ENCODE data around the gene TMEM259.
A peak's percentile ranks its signal among the peaks of the same experiment; 100 is the strongest.

TMEM259 gene

DNA sequence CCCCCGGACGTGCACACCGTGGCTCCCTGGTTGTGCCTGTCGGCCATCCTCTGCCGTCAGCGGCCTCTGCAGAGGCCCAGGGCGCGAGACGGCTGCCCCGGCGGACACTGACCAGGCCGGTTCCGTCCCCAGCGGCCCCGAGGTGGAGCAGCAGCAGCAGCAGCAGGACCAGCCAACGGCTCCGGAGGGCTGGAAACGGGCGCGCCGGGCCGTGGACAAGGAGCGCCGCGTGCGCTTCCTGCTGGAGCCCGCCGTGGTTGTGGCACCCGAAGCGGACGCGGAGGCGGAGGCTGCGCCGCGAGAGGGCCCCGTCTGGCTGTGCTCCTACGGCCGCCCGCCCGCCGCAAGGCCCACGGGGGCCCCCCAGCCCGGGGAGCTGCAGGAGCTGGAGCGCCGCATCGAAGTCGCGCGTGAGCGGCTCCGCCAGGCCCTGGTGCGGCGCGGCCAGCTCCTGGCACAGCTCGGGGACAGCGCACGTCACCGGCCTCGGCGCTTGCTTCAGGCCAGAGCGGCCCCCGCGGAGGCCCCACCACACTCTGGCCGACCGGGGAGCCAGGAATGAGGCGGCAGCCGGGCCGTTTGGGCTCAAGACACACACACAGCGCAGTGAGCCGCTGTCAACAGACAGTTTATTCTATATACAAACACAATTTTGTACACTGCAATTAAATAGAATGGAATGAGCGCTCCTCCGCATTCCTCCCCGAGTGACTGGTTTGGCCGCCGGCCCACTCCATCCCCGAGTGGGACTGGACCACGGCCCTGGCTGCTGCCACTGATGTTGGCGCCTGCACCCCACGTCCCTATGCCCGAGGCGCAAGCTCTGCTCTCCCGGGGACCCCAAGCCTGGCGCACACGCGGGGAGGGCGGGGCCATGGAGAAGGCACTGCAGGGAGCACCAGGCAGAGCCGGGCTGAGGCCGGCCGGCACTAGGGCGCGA, 11.6 kb downstream of the TMEM259 start:
- H3K4me3 Mint-ChIP-seq, result no peak overlapping the region
- no peaks in the 10 kb centered on the region for H3K27me3 Mint-ChIP-seq
- ATAC-seq, result no peak
- H3K4me1 Mint-ChIP-seq, result no peaks in the 10 kb centered on the region
- no peaks in the 10 kb centered on the region for H3K36me3 Mint-ChIP-seq (ENCODE audit: low read depth)
- DNase-seq, result no peak
- no peak overlapping the region for H3K27ac Mint-ChIP-seq
- no peaks in the 10 kb centered on the region for H3K9me3 Mint-ChIP-seq

DNA sequence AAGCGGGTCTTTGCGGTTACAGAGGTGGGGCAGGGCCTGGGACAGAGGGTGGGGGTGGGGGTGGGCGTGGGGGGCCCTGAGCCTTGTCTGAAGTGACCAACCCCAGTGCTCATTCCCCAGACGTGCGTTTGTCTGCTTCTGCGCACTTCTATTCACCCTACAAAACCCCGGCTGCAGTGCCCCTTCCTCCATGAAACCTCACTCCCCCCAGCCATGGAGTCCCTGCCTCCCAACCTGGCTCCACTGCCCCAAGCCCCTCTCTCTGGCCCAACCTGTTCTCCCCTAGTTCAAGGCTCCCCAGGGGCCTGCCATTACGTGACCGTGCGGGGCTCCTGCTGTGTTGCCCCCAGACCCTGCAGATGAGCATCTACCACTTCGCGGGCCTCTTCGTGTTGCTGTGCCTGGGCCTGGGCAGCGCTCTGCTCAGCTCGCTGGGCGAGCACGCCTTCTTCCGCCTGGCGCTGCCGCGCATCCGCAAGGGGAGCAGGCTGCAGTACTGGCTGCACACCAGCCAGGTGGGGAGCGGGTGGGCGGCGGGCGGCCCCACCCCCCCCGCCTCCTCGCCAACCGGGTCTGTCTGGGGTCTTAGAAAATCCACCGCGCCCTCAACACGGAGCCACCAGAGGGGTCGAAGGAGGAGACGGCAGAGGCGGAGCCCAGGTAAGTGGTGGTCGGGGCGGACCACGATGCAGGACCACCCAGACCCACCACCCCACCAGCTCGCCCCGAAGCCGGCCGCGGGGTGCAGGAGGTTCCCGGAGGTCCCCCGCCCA, 12.5 kb downstream of the TMEM259 start:
- H3K27ac Mint-ChIP-seq, result no peak overlapping the region
- no peaks in the 10 kb centered on the region for H3K4me1 Mint-ChIP-seq
- ATAC-seq (no peak), DNase-seq (no peak)
- H3K27me3 Mint-ChIP-seq, result no peaks in the 10 kb centered on the region
- no peaks in the 10 kb centered on the region for H3K36me3 Mint-ChIP-seq (ENCODE audit: low read depth)
- H3K4me3 Mint-ChIP-seq, result no peak overlapping the region
- no peaks in the 10 kb centered on the region for H3K9me3 Mint-ChIP-seq

DNA sequence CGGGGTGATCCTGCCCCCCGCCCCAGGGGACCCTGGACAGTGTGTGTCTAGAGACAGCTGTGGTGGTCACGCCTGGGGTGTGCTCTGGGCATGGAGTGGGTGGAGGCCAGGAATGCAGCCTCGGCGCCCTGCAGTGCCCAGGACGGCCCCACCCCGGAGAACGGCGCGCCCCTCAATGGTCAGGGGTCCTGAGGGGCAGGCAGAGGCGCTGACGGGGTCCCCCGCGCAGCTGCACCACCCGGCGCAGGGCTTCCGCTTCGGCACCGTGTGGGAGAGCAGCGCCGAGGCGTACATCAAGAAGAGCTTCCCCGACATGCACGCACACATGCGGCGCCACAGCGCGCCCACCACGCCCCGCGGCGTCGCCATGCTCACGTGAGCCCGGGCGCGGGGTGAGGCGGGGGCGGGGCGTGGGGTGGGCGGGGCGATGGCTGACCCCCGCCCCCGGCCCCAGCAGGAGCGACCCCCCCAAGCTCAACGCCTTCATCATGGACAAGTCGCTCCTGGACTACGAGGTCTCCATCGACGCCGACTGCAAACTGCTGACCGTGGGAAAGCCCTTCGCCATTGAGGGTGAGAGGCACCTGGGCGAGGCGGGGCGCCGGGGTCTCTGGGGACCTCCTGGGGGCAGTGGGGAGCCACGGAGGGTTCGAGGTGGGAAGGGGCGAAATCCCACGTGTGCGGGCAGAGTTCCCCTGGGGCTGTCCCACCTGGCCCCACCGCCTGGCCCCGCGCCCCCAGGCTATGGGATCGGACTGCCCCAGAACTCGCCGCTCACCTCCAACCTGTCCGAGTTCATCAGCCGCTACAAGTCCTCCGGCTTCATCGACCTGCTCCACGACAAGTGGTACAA, 13.3 kb downstream of the TMEM259 start:
- Mint-ChIP-seq H3K4me3 (no peak overlapping the region), H3K27me3 (peaks cover 1% of the 10 kb centered on the region), H3K27ac (no peak overlapping the region), H3K36me3 (ENCODE audit: low read depth) (no peaks in the 10 kb centered on the region), H3K9me3 (no peaks in the 10 kb centered on the region), H3K4me1 (no peaks in the 10 kb centered on the region)
- DNase-seq (no peak), ATAC-seq (no peak)

DNA sequence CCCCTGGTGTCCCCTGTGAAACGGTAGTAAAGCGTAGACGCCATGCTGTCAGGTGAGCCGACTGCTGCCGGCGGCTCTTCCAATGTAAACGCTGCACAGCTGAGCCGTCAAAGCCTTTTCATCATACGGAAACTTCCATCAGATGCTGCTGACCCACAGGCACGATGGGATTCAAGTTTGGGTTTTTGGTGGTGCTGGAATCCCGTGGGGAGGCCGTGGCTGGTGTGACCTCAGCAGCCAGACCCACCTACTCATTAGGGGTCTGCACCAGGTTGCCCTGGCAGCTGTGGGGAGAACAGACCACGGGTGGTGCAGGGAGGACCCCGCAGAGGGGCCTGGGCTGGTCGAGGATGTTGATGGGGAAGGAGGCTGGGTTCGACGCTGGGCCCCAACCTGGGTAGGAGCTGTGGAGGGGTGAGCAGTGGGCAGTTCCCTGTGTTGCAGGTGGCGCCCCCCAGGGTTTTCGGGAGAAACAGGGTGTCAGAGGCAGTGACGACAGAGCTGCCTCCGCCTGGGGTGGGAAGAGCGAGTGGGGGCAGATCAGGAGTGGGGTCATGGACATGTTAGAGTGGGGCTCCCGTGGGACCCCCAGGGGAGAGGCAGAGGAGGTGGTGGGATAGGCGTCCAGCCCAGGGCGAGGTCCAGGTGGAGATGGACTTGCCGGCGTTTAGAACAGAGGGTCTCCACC, 14.1 kb downstream of the TMEM259 start:
- ATAC-seq, result no peak
- Mint-ChIP-seq H3K27ac (no peak overlapping the region), H3K9me3 (no peaks in the 10 kb centered on the region)

DNA sequence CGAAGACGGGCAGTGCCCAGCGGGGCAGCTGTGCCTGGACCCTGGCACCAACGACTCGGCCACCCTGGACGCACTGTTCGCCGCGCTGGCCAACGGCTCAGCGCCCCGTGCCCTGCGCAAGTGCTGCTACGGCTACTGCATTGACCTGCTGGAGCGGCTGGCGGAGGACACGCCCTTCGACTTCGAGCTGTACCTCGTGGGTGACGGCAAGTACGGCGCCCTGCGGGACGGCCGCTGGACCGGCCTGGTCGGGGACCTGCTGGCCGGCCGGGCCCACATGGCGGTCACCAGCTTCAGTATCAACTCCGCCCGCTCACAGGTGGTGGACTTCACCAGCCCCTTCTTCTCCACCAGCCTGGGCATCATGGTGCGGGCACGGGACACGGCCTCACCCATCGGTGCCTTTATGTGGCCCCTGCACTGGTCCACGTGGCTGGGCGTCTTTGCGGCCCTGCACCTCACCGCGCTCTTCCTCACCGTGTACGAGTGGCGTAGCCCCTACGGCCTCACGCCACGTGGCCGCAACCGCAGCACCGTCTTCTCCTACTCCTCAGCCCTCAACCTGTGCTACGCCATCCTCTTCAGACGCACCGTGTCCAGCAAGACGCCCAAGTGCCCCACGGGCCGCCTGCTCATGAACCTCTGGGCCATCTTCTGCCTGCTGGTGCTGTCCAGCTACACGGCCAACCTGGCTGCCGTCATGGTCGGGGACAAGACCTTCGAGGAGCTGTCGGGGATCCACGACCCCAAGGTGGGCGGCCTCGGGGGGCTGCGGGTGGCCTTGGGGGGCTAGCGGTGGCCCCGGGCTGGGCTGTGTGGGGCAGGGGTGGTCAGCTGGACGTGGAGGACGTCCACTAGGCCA, 15.9 kb downstream of the TMEM259 start:
- Mint-ChIP-seq H3K27ac (no peak overlapping the region), H3K4me3 (no peak overlapping the region), H3K9me3 (no peaks in the 10 kb centered on the region), H3K27me3 (peaks cover 8% of the 10 kb centered on the region), H3K36me3 (ENCODE audit: low read depth) (no peaks in the 10 kb centered on the region), H3K4me1 (no peaks in the 10 kb centered on the region)
- DNase-seq, result no peak
- ATAC-seq, result no peak

More for the DNA sequence above, 14.1 kb downstream of the TMEM259 start:
- no peak for DNase-seq
- H3K4me1 Mint-ChIP-seq, result no peaks in the 10 kb centered on the region
- H3K4me3 Mint-ChIP-seq, result no peak overlapping the region
- H3K36me3 Mint-ChIP-seq (ENCODE audit: low read depth), result no peaks in the 10 kb centered on the region
- peaks cover 3% of the 10 kb centered on the region for H3K27me3 Mint-ChIP-seq

DNA sequence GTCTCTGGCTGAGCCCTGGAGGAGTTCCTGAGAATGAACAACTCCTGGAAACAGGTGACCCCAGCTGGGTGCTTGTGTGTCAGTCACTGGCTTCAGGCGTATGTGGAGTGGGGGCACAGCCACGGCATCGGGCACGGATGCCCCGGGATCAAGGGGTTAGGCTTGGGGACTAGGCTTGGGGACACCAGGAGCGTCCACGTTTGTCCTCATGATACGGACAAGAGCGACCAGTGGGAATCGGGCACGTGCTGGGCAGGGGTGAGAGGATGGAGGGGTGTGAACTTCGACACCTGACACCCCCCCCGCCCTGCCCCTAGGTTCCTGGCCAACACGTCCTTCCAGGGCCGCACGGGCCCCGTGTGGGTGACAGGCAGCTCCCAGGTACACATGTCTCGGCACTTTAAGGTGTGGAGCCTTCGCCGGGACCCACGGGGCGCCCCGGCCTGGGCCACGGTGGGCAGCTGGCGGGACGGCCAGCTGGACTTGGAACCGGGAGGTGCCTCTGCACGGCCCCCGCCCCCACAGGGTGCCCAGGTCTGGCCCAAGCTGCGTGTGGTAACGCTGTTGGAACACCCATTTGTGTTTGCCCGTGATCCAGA, 16.6 kb downstream of the TMEM259 start:
- H3K9me3 Mint-ChIP-seq, result no peaks in the 10 kb centered on the region
- H3K4me3 Mint-ChIP-seq, result no peak overlapping the region

DNA sequence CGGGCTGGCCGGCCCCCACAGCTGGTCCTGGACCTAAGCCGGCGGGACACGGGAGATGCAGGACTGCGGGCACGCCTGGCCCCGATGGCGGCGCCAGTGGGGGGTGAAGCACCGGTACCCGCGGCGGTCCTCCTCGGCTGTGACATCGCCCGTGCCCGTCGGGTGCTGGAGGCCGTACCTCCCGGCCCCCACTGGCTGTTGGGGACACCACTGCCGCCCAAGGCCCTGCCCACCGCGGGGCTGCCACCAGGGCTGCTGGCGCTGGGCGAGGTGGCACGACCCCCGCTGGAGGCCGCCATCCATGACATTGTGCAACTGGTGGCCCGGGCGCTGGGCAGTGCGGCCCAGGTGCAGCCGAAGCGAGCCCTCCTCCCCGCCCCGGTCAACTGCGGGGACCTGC, 17.6 kb downstream of the TMEM259 start:
- Mint-ChIP-seq H3K4me3 (no peak overlapping the region), H3K27ac (no peak overlapping the region), H3K4me1 (peaks cover 3% of the 10 kb centered on the region), H3K36me3 (ENCODE audit: low read depth) (no peaks in the 10 kb centered on the region), H3K27me3 (peaks cover 21% of the 10 kb centered on the region), H3K9me3 (no peaks in the 10 kb centered on the region)
- no peak for ATAC-seq
- no peak for DNase-seq

More for the DNA sequence above, 16.6 kb downstream of the TMEM259 start:
- H3K27me3 Mint-ChIP-seq, result peaks cover 14% of the 10 kb centered on the region
- ATAC-seq, result no peak
- no peak for DNase-seq
- H3K36me3 Mint-ChIP-seq (ENCODE audit: low read depth), result no peaks in the 10 kb centered on the region
- H3K4me1 Mint-ChIP-seq, result peaks cover under 1% of the 10 kb centered on the region
- no peak overlapping the region for H3K27ac Mint-ChIP-seq

DNA sequence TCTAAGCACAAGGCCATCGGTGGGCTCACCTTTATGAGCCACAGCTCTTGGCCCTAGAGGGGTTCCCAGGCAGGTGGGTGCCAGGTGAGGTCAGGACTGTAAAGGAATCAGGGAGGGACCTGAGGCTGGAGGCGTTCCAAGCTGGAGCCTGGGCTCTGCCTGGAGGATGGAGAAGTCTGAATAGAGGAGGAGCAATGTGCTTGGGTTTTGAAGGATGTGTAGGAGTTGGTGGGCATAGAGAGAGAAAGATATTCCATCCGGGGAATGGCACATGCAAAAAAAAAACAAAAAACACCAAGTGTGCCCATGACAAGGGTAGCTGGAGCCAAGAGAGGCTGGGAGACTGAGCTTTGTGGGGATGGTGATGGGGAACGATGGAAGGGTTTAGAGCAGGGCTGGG, 18.3 kb downstream of the TMEM259 start:
- Mint-ChIP-seq H3K36me3 (ENCODE audit: low read depth) (no peaks in the 10 kb centered on the region), H3K4me3 (no peak overlapping the region), H3K27me3 (peaks cover 28% of the 10 kb centered on the region), H3K4me1 (peaks cover 3% of the 10 kb centered on the region), H3K27ac (no peak overlapping the region), H3K9me3 (no peaks in the 10 kb centered on the region)
- DNase-seq, result no peak
- no peak for ATAC-seq

DNA sequence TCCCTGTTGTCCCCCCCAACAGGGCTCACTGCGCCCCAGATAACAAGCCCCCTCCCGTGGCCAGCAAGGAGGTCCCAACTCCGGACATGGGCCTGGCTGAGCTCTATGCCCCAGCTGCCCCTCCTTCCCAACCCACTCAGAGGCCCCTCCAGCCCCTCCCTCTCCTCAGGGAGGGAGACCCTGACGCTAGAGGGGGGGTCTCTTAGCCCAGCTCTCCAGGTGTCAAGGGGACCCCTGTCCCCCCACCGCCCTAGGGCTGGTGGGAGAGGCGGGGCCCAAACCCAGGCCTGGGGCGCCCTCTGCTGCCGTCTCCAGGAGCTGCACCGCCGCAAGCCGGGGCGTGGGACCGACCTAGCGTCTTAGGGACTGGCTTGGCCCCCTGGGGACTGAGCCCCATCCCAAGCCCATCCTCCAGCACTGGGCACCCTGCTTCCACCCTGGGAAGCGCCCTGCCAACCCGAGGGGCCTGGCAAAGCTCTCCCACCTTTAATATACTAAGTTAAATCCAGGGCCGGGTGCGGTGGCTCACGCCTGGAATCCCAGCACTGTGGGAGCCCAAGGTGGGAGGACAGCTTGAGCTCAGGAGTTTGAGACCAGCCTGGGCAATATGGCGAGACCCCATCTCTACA, 19.3 kb downstream of the TMEM259 start:
- Mint-ChIP-seq H3K27ac (no peak overlapping the region), H3K4me3 (no peak overlapping the region)
- DNase-seq, result peak; percentile 84

DNA sequence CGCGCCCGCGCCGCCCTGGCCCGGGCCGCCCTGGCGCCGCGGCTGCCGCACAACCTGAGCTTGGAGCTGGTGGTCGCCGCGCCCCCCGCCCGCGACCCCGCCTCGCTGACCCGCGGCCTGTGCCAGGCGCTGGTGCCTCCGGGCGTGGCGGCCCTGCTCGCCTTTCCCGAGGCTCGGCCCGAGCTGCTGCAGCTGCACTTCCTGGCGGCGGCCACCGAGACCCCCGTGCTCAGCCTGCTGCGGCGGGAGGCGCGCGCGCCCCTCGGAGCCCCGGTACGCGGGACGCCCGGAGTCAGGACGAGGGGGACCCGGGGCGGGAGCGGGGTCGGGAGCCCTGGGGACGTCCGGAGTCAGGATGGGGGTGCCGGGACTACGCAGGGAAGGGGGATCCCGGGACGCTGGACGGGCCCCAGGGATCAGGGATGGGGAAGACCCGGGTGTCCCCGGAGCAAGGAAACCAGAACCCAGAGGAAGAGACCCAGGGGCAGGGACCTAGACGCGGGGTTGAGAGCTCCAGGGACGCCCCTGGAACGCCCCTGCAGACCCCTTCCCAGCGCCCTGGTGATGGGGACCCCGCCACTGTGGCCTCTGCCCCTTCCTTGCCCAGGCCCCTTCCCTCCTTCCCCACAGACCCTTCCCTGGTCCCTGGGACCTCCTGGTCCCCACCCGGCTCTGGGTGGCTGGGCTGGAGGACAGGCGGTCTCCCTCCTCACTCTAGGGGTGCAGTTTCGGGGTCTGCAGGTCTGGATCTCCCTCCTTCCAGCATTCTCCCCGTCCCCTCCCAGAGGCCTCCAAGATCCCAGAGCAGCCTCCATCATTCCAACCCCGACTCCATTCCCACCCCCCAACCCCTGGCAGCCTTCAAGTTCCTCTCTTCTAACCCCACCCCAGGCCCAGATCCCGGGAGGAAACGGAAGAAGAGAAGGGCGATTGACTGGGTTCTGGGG, 20.1 kb downstream of the TMEM259 start:
- H3K36me3 Mint-ChIP-seq (ENCODE audit: low read depth), result no peaks in the 10 kb centered on the region
- no peak overlapping the region for H3K4me3 Mint-ChIP-seq
- DNase-seq, result no peak
- ATAC-seq, result no peak
- no peaks in the 10 kb centered on the region for H3K9me3 Mint-ChIP-seq
- peaks cover 14% of the 10 kb centered on the region for H3K4me1 Mint-ChIP-seq
- H3K27ac Mint-ChIP-seq, result no peak overlapping the region
- H3K27me3 Mint-ChIP-seq, result peaks cover 34% of the 10 kb centered on the region

More for the DNA sequence above, 19.3 kb downstream of the TMEM259 start:
- Mint-ChIP-seq H3K4me1 (peaks cover 7% of the 10 kb centered on the region), H3K27me3 (peaks cover 30% of the 10 kb centered on the region), H3K9me3 (no peaks in the 10 kb centered on the region), H3K36me3 (ENCODE audit: low read depth) (no peaks in the 10 kb centered on the region)
- ATAC-seq, result peak; percentile 52

DNA sequence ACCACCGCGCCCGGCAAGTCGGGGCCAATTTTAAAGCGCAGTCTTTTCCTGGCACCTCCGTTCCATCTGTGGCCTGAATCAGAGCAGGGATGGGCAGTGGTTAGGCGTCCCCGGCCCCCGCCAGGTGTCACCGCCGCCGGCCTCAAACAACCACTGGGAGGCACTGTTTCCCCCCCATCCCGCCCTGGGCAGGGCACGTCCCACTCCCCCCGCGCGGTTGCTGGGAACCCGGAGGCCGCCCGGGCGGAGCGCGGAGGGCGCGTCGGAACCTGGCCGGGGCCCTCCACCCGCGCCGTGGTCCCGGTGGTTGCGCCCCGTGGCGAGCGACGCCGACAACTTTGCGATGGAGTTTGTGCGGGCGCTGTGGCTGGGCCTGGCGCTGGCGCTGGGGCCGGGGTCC, 20.8 kb downstream of the TMEM259 start, which contains the start of gene GRIN3B:
Gene GRIN3B, plus strand, starts transcription at position 325 of the 400 bp plus-strand sequence. Its CDS starts 19 bp downstream, at position 344.
- peak; percentile 72 for DNase-seq

DNA sequence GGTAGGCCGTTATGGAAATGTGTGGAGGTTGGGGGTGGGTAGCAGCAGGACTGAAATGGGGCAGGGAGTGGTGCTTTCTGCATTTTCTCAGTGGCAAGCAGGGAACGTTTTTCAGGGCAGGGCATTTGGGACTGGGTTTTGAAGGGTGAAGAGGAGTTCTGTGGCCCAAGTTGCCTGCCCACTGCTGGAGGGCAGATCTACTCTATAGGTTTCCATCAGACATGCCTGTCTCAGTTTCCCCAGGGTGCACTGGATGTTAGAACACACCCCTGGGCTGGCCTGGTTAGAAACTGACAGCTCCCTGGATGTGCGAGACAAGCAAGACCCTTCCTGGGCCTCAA, 21.6 kb downstream of the TMEM259 start:
- Mint-ChIP-seq H3K27me3 (peaks cover 34% of the 10 kb centered on the region), H3K36me3 (ENCODE audit: low read depth) (no peaks in the 10 kb centered on the region), H3K27ac (no peak overlapping the region), H3K9me3 (no peaks in the 10 kb centered on the region), H3K4me1 (peaks cover 14% of the 10 kb centered on the region), H3K4me3 (peak overlapping the region; percentile 17)
- ATAC-seq, result no peak
- DNase-seq, result no peak

More for the DNA sequence above, 20.8 kb downstream of the TMEM259 start, which contains the start of gene GRIN3B:
- Mint-ChIP-seq H3K27me3 (peaks cover 34% of the 10 kb centered on the region), H3K36me3 (ENCODE audit: low read depth) (no peaks in the 10 kb centered on the region), H3K4me1 (peaks cover 14% of the 10 kb centered on the region), H3K27ac (no peak within 1 kb of the TSS), H3K9me3 (no peaks in the 10 kb centered on the region), H3K4me3 (peak within 1 kb of the TSS; percentile 17)
- ATAC-seq, result peak; percentile 24

All from activated naive CD8-positive, alpha-beta T cell treated with anti-CD3 and anti-CD28 coated beads, Interleukin-2, amount 50 U/mL, for 24 hours (primary cell).